Neuronal stem cell (in vitro differentiated cells): Measurements from ENCODE around the gene PGC.

Experiments
- DNase-seq: peaks from one replicate; pipeline ENCODE4 v3.0.0-alpha.2; 2013; ENCODE audit warnings: low spot score
- H2AFZ ChIP-seq: one replicate; pipeline ENCODE4 v1.6.1; 2013; ENCODE audit warnings: mild to moderate bottlenecking, low read length, inconsistent platforms
- H2AK5ac ChIP-seq: 2 replicates; pipeline ENCODE4 v1.6.1; 2013; ENCODE audit warnings: low read depth, mild to moderate bottlenecking, inconsistent platforms, low read length, moderate library complexity, mixed read lengths
- H2BK120ac ChIP-seq: 2 replicates; pipeline ENCODE4 v1.6.1; 2013; ENCODE audit warnings: low read depth, mild to moderate bottlenecking, inconsistent platforms, low read length, moderate library complexity, mixed read lengths
- H2BK12ac ChIP-seq: one replicate; pipeline ENCODE4 v1.6.1; 2013; ENCODE audit warnings: low read length, inconsistent platforms
- H2BK15ac ChIP-seq: 2 replicates; pipeline ENCODE4 v1.6.1; 2013; ENCODE audit warnings: mild to moderate bottlenecking, low read length, inconsistent platforms, mixed read lengths
- H2BK5ac ChIP-seq: one replicate; pipeline ENCODE4 v1.6.1; 2013; ENCODE audit warnings: inconsistent platforms, mild to moderate bottlenecking, low read length, moderate library complexity
- H3K14ac ChIP-seq: one replicate; pipeline ENCODE4 v1.6.1; 2013; ENCODE audit warnings: low read length, inconsistent platforms
- H3K18ac ChIP-seq: 2 replicates; pipeline ENCODE4 v1.6.1; 2013; ENCODE audit warnings: low read length, inconsistent platforms
- H3K23ac ChIP-seq: 2 replicates; pipeline ENCODE4 v1.6.1; 2013; ENCODE audit warnings: low read depth, mild to moderate bottlenecking, mixed read lengths, low read length, inconsistent platforms; ENCODE audit not compliant: poor library complexity
- H3K27ac ChIP-seq: replicated peaks from 3 replicates; pipeline ENCODE4 v1.5.1; 2013; ENCODE audit warnings: low read length, inconsistent platforms
- H3K27me3 ChIP-seq, 3 experiments: 2 replicates each; pipeline ENCODE4 v1.6.1; 2013; ENCODE audit warnings: low read length in 3 of 3, mild to moderate bottlenecking in 2 of 3, inconsistent platforms in 1 of 3, low read depth in 1 of 3, mixed read lengths in 1 of 3, moderate library complexity in 1 of 3; ENCODE audit not compliant: control insufficient read depth in 3 of 3, insufficient read depth in 3 of 3
- H3K36me3 ChIP-seq, 2 donors: replicated peaks in 1 of 2; 2 replicates each; pipeline ENCODE4 v1.6.1; 2013; ENCODE audit warnings: low read length in 2 of 2; ENCODE audit not compliant: control insufficient read depth in 2 of 2, insufficient read depth in 2 of 2
- H3K4ac ChIP-seq: 2 replicates; pipeline ENCODE4 v1.6.1; 2013; ENCODE audit warnings: inconsistent platforms, mild to moderate bottlenecking, low read length, moderate library complexity
- H3K4me1 ChIP-seq, 2 donors: 1 replicate in 1 of 2; 2 replicates in 1 of 2; pipeline ENCODE4 v1.6.1; 2013; ENCODE audit warnings: low read length in 2 of 2, low read depth in 1 of 2; ENCODE audit not compliant: control insufficient read depth in 2 of 2, insufficient read depth in 1 of 2
- H3K4me2 ChIP-seq: one replicate; pipeline ENCODE4 v1.6.1; 2013; ENCODE audit warnings: mild to moderate bottlenecking, low read length, inconsistent platforms; ENCODE audit not compliant: insufficient read depth, poor library complexity, severe bottlenecking
- H3K4me3 ChIP-seq, 2 donors: 2 replicates each; pipeline ENCODE4 v1.5.1; 2013; ENCODE audit warnings: low read length in 2 of 2, mild to moderate bottlenecking in 2 of 2, inconsistent platforms in 1 of 2, moderate library complexity in 1 of 2
- H3K79me1 ChIP-seq: one replicate; pipeline ENCODE4 v1.6.1; 2013; ENCODE audit warnings: low read depth, mild to moderate bottlenecking, inconsistent platforms, low read length, moderate library complexity
- H3K9ac ChIP-seq: one replicate; pipeline ENCODE4 v1.6.1; 2013; ENCODE audit warnings: mild to moderate bottlenecking, low read depth, low read length, inconsistent platforms; ENCODE audit not compliant: poor library complexity
- H3K9me3 ChIP-seq, 2 donors: replicated peaks in 1 of 2; 2 replicates each; pipeline versions ENCODE3 to v1.6.1; 2013; ENCODE audit warnings: low read length in 2 of 2, mild to moderate bottlenecking in 2 of 2, inconsistent platforms in 1 of 2, low read depth in 1 of 2, mixed read lengths in 1 of 2, moderate library complexity in 1 of 2; ENCODE audit not compliant: control insufficient read depth in 2 of 2, insufficient read depth in 1 of 2
- H4K8ac ChIP-seq: one replicate; pipeline ENCODE4 v1.6.1; 2013; ENCODE audit warnings: low read depth, mild to moderate bottlenecking, inconsistent platforms, low read length, moderate library complexity
- H4K91ac ChIP-seq: one replicate; pipeline ENCODE4 v1.6.1; 2013; ENCODE audit warnings: low read length, low read depth, mild to moderate bottlenecking, inconsistent platforms; ENCODE audit not compliant: poor library complexity
- WGBS, 2 donors: extraction: QIAGEN DNeasy Blood & Tissue Kit; methylation state at CpG; one replicate each; pipeline ENCODE4 v1.1.7; 2013; ENCODE audit warnings: missing lambda C conversion rate in 2 of 2, mixed read lengths in 1 of 2; ENCODE audit not compliant: insufficient read length in 2 of 2, insufficient replicate concordance in 1 of 2; ENCODE audit errors: extremely low coverage in 2 of 2; 5-methylcytosine and 5-hydroxymethylcytosine counted together

PGC gene

DNA sequence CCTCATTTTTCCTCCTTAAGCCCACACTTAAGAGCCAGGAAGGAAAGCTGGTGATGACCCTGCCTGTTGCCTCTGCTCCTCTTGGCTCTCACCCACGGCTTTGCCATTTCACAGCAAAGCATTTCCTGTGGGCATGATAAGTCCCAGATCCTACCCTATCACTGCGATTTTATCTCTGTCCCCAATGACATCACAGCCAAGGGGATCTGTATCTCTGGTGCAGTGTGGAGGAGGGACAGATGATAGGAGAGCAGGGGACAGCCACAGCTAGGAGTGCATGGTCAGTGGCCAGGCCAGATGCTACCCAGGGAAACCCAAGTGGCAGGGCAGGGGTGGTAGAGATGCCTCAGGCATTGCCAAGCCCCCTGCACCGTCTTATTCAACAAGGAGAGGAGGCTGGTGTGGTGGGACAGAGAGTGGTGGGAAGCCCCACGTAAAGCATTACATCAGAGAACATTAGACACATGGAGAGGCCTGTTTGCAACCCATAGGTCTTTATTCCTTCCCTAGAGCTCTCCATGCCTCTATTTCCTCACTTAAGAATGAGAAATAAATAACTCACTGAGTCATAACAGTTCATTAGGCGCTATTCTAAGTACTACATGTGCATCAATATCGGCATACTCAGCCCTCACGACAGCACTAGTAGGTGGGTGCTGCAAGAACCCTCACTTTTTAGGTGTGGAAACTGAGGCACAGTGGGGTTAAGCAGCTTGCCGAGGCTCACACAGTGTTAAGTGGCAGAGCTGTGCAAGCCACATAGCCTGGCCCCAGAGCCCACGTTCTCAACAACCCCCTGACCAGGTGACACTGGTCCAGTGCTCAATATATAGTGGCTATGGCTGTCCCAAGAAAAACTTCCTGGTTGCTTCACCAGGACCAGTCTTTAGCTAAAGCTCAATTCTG is 16.4 kb downstream of the PGC start:
- Histone ChIP-seq H3K9ac (no peak overlapping the region), H3K36me3 (no peaks in the 10 kb centered on the region), H2BK12ac (no peak overlapping the region), H3K18ac (no peak overlapping the region), H3K27ac (no peak overlapping the region), H4K91ac (no peak overlapping the region), H4K8ac (no peak overlapping the region), H2AK5ac (no peak overlapping the region), H3K4me2 (no peak overlapping the region), H3K79me1 (no peaks in the 10 kb centered on the region), H2BK120ac (no peak overlapping the region), H2BK5ac (no peak overlapping the region), H3K4me3 (peak overlapping the region in 1 of 2 donors; percentile 25), H3K27me3 (peaks cover 0 to 65% (median 24%) of the 10 kb centered on the region in 3 experiments), H3K4ac (no peak overlapping the region), H3K4me1 (peaks cover 8 to 14% of the 10 kb centered on the region in 2 donors), H3K14ac (peak overlapping the region; percentile 9), H3K23ac (no peak overlapping the region), H3K9me3 (no peaks in the 10 kb centered on the region), H2BK15ac (no peak overlapping the region), H2AFZ (no peak overlapping the region)
- no peak for DNase-seq
- WGBS, 2 donors: no CpG with 5 or more reads among the region's 9 CpGs

DNA sequence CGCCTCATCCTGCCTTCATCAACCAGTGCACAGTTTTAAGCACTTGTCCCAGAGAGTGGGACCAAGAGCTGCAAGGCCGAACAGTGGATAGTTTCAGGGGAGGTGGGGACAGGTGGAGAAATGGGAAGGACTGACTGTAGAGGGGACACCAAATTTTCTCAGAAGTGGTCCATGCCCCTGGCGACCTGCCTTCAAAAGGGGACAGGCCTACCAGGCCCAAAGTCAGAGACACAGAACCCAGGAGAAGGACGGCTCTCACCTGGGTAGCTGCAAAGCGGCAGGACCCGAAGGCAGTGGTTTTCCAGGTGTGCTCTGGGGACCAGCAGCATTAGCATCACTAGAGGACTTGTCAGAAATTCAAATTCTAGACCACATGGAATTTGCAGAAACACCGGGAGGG is 17.6 kb downstream of the PGC start:
- Histone ChIP-seq H3K27ac (no peak overlapping the region), H3K36me3 (no peaks in the 10 kb centered on the region), H3K4me3 (no peak overlapping the region), H3K4ac (no peak overlapping the region), H4K91ac (no peak overlapping the region), H3K4me2 (no peak overlapping the region), H3K9ac (no peak overlapping the region), H3K27me3 (peaks cover 0 to 68% (median 17%) of the 10 kb centered on the region in 3 experiments), H3K79me1 (no peaks in the 10 kb centered on the region), H2AK5ac (no peak overlapping the region), H3K9me3 (no peaks in the 10 kb centered on the region), H3K14ac (no peak overlapping the region), H2BK12ac (no peak overlapping the region), H2BK15ac (no peak overlapping the region), H2BK120ac (no peak overlapping the region), H3K23ac (no peak overlapping the region), H4K8ac (no peak overlapping the region), H3K18ac (no peak overlapping the region), H2BK5ac (no peak overlapping the region), H2AFZ (no peak overlapping the region), H3K4me1 (peaks cover 6 to 13% of the 10 kb centered on the region in 2 donors)
- no CpG with 5 or more reads among the region's 7 CpGs for WGBS, 2 donors
- no peak for DNase-seq

DNA sequence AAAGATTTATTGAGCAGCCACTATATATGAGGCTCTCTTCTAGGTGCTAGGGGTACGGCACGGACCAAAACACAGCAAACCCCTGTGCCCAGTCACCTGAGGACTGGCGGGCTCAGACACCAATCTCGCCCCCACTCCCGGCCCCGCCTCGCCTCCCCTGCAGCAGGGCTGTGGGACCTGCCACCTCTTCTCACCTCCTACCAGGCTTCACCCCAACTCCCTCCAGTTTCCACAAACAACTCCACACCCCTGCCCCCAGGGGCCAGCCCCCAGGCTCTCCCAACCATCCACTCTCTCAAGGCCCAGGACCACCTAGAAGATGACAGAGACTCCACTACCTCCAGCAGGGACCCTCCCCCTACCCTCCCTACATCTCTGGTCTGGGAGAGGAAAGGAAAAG is 18.2 kb downstream of the PGC start:
- H3K14ac ChIP-seq: no peak overlapping the region
- no peak overlapping the region for H3K27ac ChIP-seq
- no peak overlapping the region for H3K4ac ChIP-seq
- H3K23ac ChIP-seq: no peak overlapping the region
- H3K36me3 ChIP-seq: no peaks in the 10 kb centered on the region
- no peak overlapping the region for H2BK5ac ChIP-seq
- no peak overlapping the region for H3K4me2 ChIP-seq
- H2BK12ac ChIP-seq: no peak overlapping the region
- peaks cover 0 to 68% (median 16%) of the 10 kb centered on the region in 3 experiments for H3K27me3 ChIP-seq
- H2BK15ac ChIP-seq: no peak overlapping the region
- H4K8ac ChIP-seq: no peak overlapping the region
- no peak overlapping the region for H2AFZ ChIP-seq
- no peak for DNase-seq
- peak overlapping the region; percentile 72 for H2AK5ac ChIP-seq
- no peak overlapping the region for H2BK120ac ChIP-seq
- no peak overlapping the region for H3K4me3 ChIP-seq
- no peak overlapping the region for H4K91ac ChIP-seq
- H3K4me1 ChIP-seq: peaks cover 6 to 13% of the 10 kb centered on the region in 2 donors
- H3K18ac ChIP-seq: no peak overlapping the region
- H3K9me3 ChIP-seq: no peaks in the 10 kb centered on the region
- no peak overlapping the region for H3K9ac ChIP-seq
- no CpG with 5 or more reads among the region's 7 CpGs for WGBS, 2 donors
- no peaks in the 10 kb centered on the region for H3K79me1 ChIP-seq

DNA sequence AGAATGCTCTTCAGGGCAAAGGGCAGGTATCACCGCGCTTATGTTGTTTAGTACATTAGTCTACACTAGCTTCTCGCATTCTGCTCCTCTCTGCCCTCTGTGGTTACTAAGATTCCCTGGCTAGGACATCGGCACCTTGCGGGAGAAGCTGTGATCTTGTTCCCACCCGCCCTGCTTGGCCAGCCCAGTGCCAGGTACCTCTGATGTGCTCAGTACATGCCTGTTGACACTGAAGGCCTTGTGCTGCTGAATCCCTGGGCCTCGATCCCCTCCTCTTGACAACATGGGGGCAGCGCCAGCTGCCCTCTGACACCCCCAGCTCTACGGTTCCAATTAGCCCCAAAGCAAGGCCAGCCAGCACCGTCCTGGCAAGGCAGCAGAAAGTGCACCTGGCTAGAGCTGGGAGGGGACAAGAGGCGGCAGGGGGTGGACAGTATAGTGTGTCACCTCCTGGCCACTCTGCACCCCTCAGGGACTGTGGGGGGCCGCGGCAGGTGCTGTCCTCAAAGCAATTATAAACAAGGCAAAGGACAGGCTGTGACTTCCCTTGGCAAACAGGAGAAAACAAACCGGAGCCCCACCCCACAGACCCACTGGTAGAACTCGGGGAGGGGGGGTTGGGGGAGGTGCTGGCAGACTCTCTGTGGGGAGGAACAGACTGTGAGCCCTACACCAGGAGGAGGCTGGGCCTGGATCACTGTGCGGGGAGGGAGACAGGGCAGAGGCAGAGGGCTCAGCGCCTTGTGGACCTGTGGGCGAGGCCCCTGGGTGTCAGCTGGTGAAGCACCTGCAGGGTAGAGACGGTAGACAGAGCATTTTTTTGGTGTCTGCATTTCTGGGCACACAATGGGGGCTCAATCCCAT is 18.9 kb downstream of the PGC start:
- Histone ChIP-seq H2AK5ac (peak overlapping the region; percentile 72), H4K8ac (no peak overlapping the region), H3K9ac (no peak overlapping the region), H2BK5ac (no peak overlapping the region), H3K36me3 (no peaks in the 10 kb centered on the region), H3K18ac (no peak overlapping the region), H3K27me3 (peaks cover 0 to 65% (median 11%) of the 10 kb centered on the region in 3 experiments), H3K4me1 (peaks cover 6 to 9% of the 10 kb centered on the region in 2 donors), H3K9me3 (no peaks in the 10 kb centered on the region), H2BK120ac (no peak overlapping the region), H3K14ac (no peak overlapping the region), H3K4me3 (no peak overlapping the region), H2BK15ac (peak overlapping the region; percentile 17), H3K23ac (peak overlapping the region; percentile 47), H3K4ac (no peak overlapping the region), H3K4me2 (no peak overlapping the region), H3K27ac (no peak overlapping the region), H3K79me1 (no peaks in the 10 kb centered on the region), H2BK12ac (no peak overlapping the region), H4K91ac (no peak overlapping the region), H2AFZ (no peak overlapping the region)
- DNase-seq: no peak
- no CpG with 5 or more reads among the region's 19 CpGs for WGBS, 2 donors
